ENCODE data around the gene RIIAD1. TPM values are rescaled to one million over a fixed set of nuclear protein-coding genes. Genes with fewer than 3 reads are reported as not detected.

The RIIAD1 gene
- total and polyA plus RNA-seq, 12 donors: 3.4 to 11.4 (median 7.1) TPM; not detected in 1

GRCh38 chr1:151711044-151711800, 10.1 kb upstream of the RIIAD1 start:
- WGBS, 2 donors: 73 to 74% methylated on average over 21 of the region's 21 CpGs
- intact Hi-C loops (cut with DNase I): loop anchor here in 1 of 10 donors (10.0 kb wide), 1 partner anchor 56 kb away; no protein-coding TSS in a partner anchor
- no peak for ATAC-seq

GRCh38 chr1:151711951-151712350, 9.4 kb upstream of the RIIAD1 start:
- no peak for ATAC-seq
- intact Hi-C loops (cut with DNase I): loop anchor here in 1 of 10 donors (10.0 kb wide), 1 partner anchor 57 kb away; no protein-coding TSS in a partner anchor

More at GRCh38 chr1:151711044-151711800, 10.1 kb upstream of the RIIAD1 start:
- Histone ChIP-seq H3K4me3 (no peak overlapping the region), H3K27me3 (peaks cover 0 to 41% (median 17%) of the 10 kb centered on the region in 7 donors), H3K36me3 (no peaks in the 10 kb centered on the region), H3K9me3 (no peaks in the 10 kb centered on the region), H3K4me1 (peaks cover 0 to 3% (median 0%) of the 10 kb centered on the region in 9 donors), H3K27ac (no peak overlapping the region)
- TF ChIP-seq CTCF (IDR thresholded peaks at IDR 0.05): no peak
- no peak for DNase-seq

GRCh38 chr1:151713044-151713443, 8.3 kb upstream of the RIIAD1 start:
- Histone ChIP-seq H3K4me3 (no peak overlapping the region), H3K4me1 (peaks cover 2 to 21% (median 14%) of the 10 kb centered on the region in 9 donors), H3K36me3 (no peaks in the 10 kb centered on the region), H3K9me3 (no peaks in the 10 kb centered on the region), H3K27ac (no peak overlapping the region), H3K27me3 (peaks cover 0 to 55% (median 35%) of the 10 kb centered on the region in 7 donors)
- 81 to 83% methylated on average over 2 of the region's 2 CpGs for WGBS, 2 donors
- no peak for TF ChIP-seq CTCF (IDR thresholded peaks at IDR 0.05)
- no peak for DNase-seq
- ATAC-seq: no peak
- intact Hi-C loops (cut with DNase I): loop anchor here in 1 of 10 donors (10.0 kb wide), 1 partner anchor 58 kb away; no protein-coding TSS in a partner anchor

More at GRCh38 chr1:151711951-151712350, 9.4 kb upstream of the RIIAD1 start:
- no peak overlapping the region for H3K27ac ChIP-seq
- H3K9me3 ChIP-seq: no peaks in the 10 kb centered on the region
- WGBS, 2 donors: 62 to 68% methylated on average over 10 of the region's 10 CpGs
- no peak for TF ChIP-seq CTCF (IDR thresholded peaks at IDR 0.05)
- H3K36me3 ChIP-seq: no peaks in the 10 kb centered on the region
- H3K4me3 ChIP-seq: no peak overlapping the region
- peaks cover 0 to 49% (median 25%) of the 10 kb centered on the region in 7 donors for H3K27me3 ChIP-seq
- H3K4me1 ChIP-seq: peaks cover 0 to 10% (median 6%) of the 10 kb centered on the region in 9 donors
- no peak for DNase-seq

GRCh38 chr1:151713874-151714273, 7.4 kb upstream of the RIIAD1 start:
- Histone ChIP-seq H3K4me3 (no peak overlapping the region), H3K27ac (no peak overlapping the region), H3K27me3 (peaks cover 0 to 55% (median 35%) of the 10 kb centered on the region in 7 donors), H3K9me3 (no peaks in the 10 kb centered on the region), H3K36me3 (no peaks in the 10 kb centered on the region), H3K4me1 (peaks cover 4 to 30% (median 17%) of the 10 kb centered on the region in 9 donors)
- TF ChIP-seq CTCF (IDR thresholded peaks at IDR 0.05): no peak
- ATAC-seq (no peak), DNase-seq (no peak)
- WGBS, 2 donors: 91 to 97% methylated on average over 2 of the region's 2 CpGs
- intact Hi-C loops (cut with DNase I): loop anchor here in 1 of 10 donors (10.0 kb wide), 1 partner anchor 59 kb away; no protein-coding TSS in a partner anchor
